Ishikawa (cell line): ENCODE data around the gene POLR2L.

ENCODE experiments used
- CEBPB ChIP-seq: IDR thresholded peaks from 2 replicates; pipeline ENCODE4 v1.6.1; 2012
- CREB1 ChIP-seq: IDR thresholded peaks from 2 replicates; pipeline ENCODE4 v1.6.1; 2012; ENCODE audit warnings: low read depth
- EGR1 ChIP-seq: IDR thresholded peaks from 2 replicates; pipeline ENCODE4 v1.6.1; 2012
- EP300 ChIP-seq: IDR thresholded peaks from 2 replicates; pipeline ENCODE4 v1.6.1; 2012; ENCODE audit warnings: borderline replicate concordance
- FOXM1 ChIP-seq: IDR thresholded peaks from 2 replicates; pipeline ENCODE4 v1.6.1; 2012; ENCODE audit warnings: low read depth, borderline replicate concordance
- NFIC ChIP-seq: IDR thresholded peaks from 2 replicates; pipeline ENCODE4 v1.6.1; 2012
- RAD21 ChIP-seq: IDR thresholded peaks from 2 replicates; pipeline ENCODE4 v1.6.1; 2012; ENCODE audit warnings: low read depth
- REST ChIP-seq: IDR thresholded peaks from 2 replicates; pipeline ENCODE4 v1.6.1; 2012; ENCODE audit warnings: low read depth, mild to moderate bottlenecking
- TAF1 ChIP-seq: IDR thresholded peaks from 2 replicates; pipeline ENCODE4 v1.6.1; 2012; ENCODE audit warnings: low read depth, mild to moderate bottlenecking
- TCF12 ChIP-seq: IDR thresholded peaks from 2 replicates; pipeline ENCODE4 v1.6.1; 2012; ENCODE audit warnings: low read depth
- TEAD4 ChIP-seq: IDR thresholded peaks from 2 replicates; pipeline ENCODE4 v1.6.1; 2012
- USF1 ChIP-seq: IDR thresholded peaks from 2 replicates; pipeline ENCODE4 v1.6.1; 2012
- YY1 ChIP-seq: IDR thresholded peaks from 2 replicates; pipeline ENCODE4 v1.6.1; 2012; ENCODE audit warnings: low read depth
- ZBTB7A ChIP-seq: IDR thresholded peaks from 2 replicates; pipeline ENCODE4 v1.6.1; 2012; ENCODE audit warnings: low read depth
- TF ChIP-seq, protein P1 (sequence below): IDR thresholded peaks from 2 replicates; pipeline ENCODE4 v1.6.1; 2012

POLR2L gene

DNA sequence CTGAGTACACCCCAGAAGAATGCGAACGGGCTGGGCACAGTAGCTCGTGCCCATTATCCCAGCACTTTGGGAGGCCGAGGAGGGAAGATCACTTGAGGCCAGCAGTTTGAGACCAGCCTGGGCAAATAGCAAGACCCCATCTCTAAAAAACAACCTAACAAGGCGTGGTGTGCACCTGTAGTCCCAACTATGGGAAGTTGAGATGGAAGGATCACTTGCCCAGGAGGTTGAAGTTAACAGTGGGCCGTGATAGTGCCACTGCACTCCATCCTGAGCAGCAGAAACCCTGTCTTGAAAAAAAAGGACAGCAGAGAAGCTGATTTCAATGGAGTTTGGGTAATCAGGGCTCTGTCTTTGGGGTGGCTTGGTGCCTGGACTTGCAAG lies 29.3 kb downstream of the POLR2L start:
- TF ChIP-seq FOXM1: no peak
- no peak for TF ChIP-seq TCF12
- TF ChIP-seq RAD21: no peak
- no peak for TF ChIP-seq NFIC
- no peak for TF ChIP-seq CEBPB
- no peak for TF ChIP-seq USF1
- TF ChIP-seq ZBTB7A: no peak
- TF ChIP-seq CREB1: no peak
- no peak for TF ChIP-seq YY1
- no peak for TF ChIP-seq REST
- TF ChIP-seq, protein P1, sequence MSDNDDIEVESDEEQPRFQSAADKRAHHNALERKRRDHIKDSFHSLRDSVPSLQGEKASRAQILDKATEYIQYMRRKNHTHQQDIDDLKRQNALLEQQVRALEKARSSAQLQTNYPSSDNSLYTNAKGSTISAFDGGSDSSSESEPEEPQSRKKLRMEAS: no peak
- TF ChIP-seq TEAD4: no peak
- no peak for TF ChIP-seq EP300

GRCh38 chr11:812390-812789 lies 29.9 kb downstream of the POLR2L start:
- TF ChIP-seq EP300 (no peak), YY1 (no peak), NFIC (no peak), CEBPB (no peak), TCF12 (no peak), RAD21 (no peak), TAF1 (no peak), USF1 (no peak), TEAD4 (no peak), REST (no peak), ZBTB7A (no peak), FOXM1 (no peak), EGR1 (no peak), CREB1 (no peak)
- TF ChIP-seq, protein P1: no peak

DNA sequence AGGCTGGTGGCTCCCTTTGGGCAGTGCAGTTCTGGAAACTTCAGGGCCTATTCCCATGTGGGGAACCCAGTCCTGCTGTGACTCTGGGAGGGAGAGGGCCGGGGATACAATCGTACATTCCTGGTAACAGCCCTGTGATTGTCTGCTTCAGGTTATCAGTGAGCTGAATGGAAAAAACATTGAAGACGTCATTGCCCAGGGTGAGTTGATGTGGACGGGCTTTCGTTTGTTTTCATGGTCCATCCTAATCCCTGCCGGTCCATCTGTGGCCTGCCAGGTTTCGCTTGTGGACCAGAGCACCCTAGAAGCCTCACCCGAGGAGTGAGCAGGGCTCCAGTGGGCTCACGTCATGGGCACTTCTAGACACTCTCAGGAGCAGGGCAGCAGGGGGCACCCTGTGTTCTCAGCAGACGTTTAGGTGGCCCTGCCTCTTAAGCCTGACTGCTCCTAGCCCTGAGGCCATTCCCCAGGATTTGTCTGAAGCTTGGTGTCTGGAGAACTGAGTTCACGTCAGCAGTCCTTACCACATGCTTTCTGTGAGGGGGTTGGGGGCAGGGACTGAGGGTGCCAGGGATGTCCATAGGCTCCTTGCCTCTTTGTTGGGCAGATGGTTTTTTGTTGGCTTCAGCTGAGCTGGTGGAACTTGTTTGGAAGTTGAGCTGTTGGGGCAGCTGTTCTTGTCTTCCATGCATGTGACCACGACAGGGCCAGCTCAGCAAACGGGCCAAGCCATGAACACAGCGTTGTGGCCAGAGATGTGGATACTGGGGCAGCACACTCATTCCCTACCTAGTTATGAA lies 30.7 kb downstream of the POLR2L start:
- TF ChIP-seq CREB1: no peak
- TF ChIP-seq TEAD4: no peak
- TF ChIP-seq ZBTB7A: no peak

- TF ChIP-seq RAD21 (no peak), ZBTB7A (no peak), EP300 (peak; percentile 7; the same call in 1 of the 2 replicates)
These were observed 32.2 kb downstream of the POLR2L start for GRCh38 chr11:810040-810567.

DNA sequence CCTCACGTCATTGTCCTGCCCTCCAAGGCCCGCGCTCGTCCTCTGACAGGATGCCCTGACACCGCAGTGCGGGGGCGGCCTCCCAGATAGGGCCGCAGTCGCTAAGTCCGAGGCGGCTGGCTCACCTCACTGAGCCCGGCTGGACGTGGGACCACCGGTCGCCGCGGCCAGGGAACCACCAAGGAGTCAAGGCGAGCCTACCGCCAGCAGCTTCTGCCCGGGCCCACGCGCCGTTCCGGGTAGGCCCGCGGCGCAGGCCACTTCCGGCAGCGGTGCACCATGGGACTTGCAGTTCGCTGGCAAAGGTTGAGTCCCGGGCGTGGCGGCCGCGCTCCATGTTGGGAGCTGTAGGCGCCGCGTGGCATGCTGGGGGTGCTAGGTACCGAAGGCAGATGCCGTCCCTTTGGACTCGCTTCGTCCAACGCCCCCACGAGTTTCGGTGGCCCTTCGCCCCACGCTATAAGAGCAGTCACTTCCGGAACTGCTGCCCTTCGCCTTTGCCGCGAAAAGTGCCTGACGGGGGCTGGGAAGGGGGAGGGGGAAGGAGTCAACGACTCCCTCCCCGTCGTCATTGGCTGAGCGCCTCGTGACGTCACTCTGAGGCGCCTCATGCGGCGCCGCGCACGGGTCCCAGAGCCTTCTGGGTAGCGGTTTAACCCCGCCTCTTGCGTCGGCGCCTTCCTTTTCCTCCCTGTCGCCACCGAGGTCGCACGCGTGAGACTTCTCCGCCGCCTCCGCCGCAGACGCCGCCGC lies 32.9 kb downstream of the POLR2L start, which contains the start of gene RPLP2:
TSS of gene RPLP2 (plus strand) at position 681 of the 753 bp plus-strand sequence. CDS start 268 bp downstream, outside the sequence.
- TF ChIP-seq TEAD4 (no peak), REST (no peak), FOXM1 (no peak), TAF1 (peak; percentile 90), YY1 (peak; percentile 82), EGR1 (peak; percentile 90), TCF12 (peak; percentile 66), CEBPB (no peak), USF1 (peak; percentile 29; the same call in 1 of the 2 replicates), EP300 (peak; percentile 24; the same call in 1 of the 2 replicates), NFIC (peak; percentile 25; the same call in 1 of the 2 replicates), ZBTB7A (0 out of 2 replicates have a peak, but pooled peaks have one; percentile 27), CREB1 (peak; percentile 96), RAD21 (no peak; the same call in 1 of the 2 replicates)
- TF ChIP-seq, protein P1: peak; percentile 90
